Hindlimb muscle (tissue), 1 donor: ENCODE measurements around the gene PRKCSH. TPM values are rescaled to one million over a fixed set of nuclear protein-coding genes. Genes with fewer than 3 reads are reported as not detected.
"Not testable (repeated sequence)": the region's sequence is repeated elsewhere in the genome, so short reads cannot be mapped to it uniquely, and the experiment has no call there.

Experiments
- DNase-seq: peaks from one replicate; pipeline ENCODE4 v3.0.0-alpha.2; 2013
- polyA plus RNA-seq: library from polyadenylated mRNA; unstranded; fragments of 120-200 nt; gene quantifications from one replicate; pipeline ENCODE4 v1.2.1, GENCODE V29; 2013; ENCODE audit not compliant: insufficient read length

PRKCSH gene
- polyA plus RNA-seq, 1 donor = 192 TPM

- no peak for DNase-seq
These were observed 15.3 kb downstream of the PRKCSH start for GRCh38 chr19:11450570-11451326.

DNA sequence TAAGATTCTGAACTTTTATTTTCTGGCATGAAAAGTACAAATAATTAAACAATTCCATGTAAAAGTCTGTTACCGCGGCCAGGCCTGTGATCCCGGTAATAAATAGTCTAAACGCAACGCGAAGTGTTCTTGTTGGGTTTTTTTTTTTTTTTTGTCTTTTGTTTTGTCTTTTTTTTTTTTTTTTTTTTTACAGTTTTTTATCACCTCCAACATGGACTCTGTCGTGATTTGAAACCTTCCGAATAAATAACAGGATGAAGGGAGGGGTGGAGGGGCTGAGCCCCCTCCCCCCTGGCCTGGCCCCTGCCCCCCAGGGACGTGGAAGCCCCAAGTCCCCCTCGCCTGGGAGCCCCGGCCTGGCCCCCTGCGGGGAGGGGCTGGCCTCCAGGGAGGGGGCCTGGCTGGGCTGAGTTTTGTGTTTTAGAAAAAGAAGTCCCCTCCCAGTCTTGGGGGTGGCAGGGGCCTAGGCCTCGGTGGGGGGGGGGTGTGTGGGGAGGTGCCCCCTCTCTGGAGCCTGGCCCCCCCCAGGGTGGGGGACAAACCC, 16.0 kb downstream of the PRKCSH start:
- no peak for DNase-seq

- DNase-seq = no peak
These were observed 16.6 kb downstream of the PRKCSH start for GRCh38 chr19:11451871-11452619.

DNA sequence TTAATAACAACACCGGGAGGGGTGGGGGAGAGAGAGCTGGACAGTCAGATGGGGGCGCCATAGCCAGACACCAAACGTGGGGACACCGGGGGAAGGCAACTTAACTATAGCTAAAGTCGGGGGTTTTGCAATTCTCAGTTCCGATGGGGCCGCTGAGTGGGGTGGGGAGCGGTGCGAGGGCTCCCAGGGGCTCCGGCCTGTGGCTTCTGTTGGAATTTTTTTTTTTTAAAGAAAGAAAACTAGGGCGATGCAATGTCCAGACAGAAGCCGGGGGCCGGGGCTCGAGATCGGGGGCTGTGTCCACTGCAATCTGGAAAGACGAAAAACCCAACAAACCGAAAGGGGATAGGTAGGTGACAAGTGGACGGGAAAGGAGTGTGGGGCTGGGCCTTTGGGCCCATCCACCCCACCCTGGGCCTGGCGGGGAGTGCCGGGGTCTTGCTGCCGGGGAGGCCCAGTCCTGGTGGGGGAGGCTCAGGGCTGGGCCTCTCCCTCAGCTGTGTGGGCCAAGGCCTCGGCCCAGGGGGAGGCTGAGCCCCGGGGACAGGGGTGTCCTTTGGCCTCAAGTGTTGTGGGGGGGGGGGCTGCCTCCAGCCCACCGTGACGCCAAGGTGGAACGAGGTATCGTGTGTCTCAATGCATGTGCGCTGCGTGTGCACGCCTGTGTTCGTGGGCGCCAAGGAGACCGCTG, 17.3 kb downstream of the PRKCSH start:
- DNase-seq = no peak

- DNase-seq = no peak
These were observed 18.3 kb downstream of the PRKCSH start for GRCh38 chr19:11453468-11454341.

- not testable (repeated sequence) for DNase-seq
These were observed 19.8 kb downstream of the PRKCSH start for GRCh38 chr19:11455233-11455554.

DNA sequence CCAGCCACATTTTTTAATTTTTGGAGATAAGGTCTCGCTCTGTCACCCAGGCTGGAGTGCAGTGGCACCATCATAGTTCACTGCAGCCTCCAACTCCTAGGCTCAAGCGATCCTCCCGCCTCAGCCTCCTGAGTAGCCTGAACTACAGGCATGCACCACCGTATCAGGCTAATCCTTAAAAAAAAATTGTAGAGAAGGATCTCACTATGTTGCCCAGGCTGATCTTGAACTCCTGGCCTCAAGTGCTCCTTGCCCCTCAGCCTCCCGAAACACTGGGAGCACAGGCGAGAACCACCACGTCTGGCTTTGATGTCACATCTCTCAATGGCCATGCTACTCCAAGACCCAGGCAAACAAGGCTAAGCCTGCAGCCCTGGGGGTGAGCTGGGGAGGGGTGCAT, 21.2 kb downstream of the PRKCSH start:
- DNase-seq = no peak

DNA sequence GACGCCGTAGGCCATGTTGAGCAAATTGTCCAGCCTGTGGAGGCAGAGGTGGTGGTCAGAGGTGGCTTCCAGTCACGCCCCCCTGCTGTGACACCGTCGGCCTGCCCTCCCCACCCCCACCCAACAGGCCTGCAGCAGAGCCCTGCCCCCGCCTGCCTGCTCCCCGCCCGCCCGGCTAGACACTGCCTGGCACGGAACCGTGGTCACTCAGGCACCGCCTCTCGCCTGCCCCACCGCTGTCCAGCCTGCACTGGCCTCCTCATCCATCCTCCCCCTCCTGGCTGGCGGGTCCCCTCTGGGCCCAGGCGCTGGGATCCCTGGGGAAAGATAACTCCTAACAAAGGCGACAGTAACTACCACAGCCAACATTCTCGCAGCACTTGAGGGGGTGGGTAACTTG, 21.7 kb downstream of the PRKCSH start:
- DNase-seq = no peak

GRCh38 chr19:11457831-11458230, 22.4 kb downstream of the PRKCSH start:
- DNase-seq = no peak

GRCh38 chr19:11458236-11458900, 22.9 kb downstream of the PRKCSH start:
- no peak for DNase-seq

GRCh38 chr19:11458912-11459311, 23.5 kb downstream of the PRKCSH start:
- DNase-seq = not testable (repeated sequence)

DNA sequence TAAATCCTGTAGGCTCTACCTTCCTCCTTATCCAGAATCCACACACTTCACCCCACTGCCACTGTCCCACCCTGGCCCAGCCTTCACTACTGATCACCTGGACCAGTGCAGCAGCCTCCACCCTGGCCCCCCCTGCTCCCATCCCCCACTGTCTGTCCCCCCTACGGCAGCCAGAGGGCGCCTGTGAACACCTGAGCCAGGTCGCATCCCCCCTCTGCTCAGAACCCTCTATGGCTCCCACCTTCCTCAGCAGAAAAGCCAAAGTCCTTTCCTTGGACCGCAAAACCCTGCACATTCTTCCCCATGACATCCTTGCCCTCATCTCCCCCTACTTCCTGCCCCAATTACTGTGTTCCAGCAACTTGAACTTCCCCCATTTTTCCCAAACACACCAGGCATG, 24.8 kb downstream of the PRKCSH start:
- no peak for DNase-seq

DNA sequence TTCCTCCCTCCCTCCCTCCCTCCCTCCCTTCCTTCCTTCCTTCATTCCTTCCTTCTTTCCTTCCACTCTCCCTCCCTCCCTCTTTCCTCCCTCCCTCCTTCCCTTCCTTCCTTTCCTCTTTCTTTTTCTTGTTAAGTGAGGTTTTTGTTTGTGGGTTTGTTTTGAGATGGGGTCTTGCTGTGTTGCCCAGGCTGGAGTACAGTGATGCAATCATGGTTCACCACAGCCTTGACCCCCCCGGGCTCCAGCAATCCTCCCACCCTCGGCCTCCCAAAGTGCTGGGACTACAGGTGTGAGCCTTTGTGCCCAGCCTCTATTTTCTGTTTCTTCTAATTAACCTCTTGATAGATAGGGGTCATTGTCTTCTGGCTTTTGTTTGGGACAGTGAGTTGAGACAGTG, 26.0 kb downstream of the PRKCSH start:
- no peak for DNase-seq

DNA sequence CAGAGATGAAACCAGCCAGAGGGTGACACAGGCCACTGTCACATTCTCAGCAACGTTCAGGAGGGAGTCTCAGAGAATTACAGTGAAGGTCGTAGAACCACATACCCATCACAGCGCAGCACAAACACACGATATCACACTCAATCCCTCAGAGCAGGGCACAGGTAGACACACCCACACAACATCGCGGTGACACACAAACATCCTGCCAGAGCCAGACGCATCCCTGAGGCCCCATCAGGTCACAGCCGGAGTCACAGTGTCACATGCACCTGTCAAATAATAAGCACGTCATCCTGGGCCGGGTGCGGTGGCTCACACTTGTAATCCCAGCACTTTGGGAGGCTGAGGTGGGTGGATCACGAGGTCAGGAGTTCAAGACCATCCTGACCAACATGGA, 28.0 kb downstream of the PRKCSH start:
- DNase-seq = no peak

DNA sequence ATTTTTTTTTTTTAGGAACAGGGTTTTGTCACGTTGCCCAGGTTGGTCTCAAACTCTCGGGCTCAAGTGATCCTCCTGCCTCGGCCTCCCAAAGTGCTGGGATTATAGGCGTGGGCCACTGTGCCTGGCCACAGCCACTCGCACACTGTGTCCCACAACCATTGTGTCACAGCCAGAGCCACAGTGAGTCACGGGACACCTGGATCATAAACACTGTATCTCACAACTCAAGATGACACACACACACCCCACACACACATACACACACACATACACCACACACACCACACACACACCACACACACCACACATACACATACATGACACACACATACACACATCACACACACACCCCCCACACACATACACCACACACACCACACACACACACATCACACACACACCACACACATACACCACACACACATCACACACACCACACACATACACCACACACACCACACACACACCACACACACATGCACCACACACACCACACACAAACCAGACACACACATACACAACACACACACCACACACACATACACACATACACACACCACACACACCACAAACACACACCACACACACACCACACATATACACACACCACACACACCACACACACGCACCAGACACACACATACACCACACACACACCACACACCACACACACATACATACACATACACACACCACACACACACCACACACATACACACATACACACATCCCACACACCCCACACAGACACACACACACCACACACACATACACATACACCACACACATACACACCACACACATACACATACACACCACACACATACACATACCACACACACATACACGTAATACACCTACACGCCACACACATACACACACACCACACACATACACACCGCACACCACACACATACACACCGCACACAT, 29.2 kb downstream of the PRKCSH start:
- no peak for DNase-seq

DNA sequence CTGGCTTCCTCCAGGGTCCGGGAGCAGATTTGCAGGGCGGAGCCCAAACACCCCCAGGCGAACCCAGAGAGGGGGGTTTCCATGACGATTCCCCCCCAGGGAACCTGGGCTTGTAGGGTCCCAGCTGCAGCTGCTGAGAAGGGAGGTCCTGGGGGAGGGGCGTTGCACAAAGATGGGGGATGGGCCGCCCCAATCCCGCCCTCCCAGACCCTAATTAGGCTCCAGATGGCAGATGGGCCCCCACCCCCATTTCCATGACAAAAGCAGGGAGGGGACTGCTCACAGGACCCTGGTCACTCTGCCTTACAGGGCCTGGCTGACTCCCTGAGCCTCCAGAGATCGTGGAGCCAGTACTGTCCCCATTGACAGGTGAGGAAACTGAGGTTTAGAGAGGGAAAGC, 30.2 kb downstream of the PRKCSH start:
- DNase-seq = no peak

- DNase-seq = not testable (repeated sequence)
These were observed 32.9 kb downstream of the PRKCSH start for GRCh38 chr19:11468266-11468845.

- DNase-seq = no peak
These were observed 38.3 kb downstream of the PRKCSH start for GRCh38 chr19:11473725-11474124.

GRCh38 chr19:11475343-11475742, 39.9 kb downstream of the PRKCSH start:
- DNase-seq = not testable (repeated sequence)

DNA sequence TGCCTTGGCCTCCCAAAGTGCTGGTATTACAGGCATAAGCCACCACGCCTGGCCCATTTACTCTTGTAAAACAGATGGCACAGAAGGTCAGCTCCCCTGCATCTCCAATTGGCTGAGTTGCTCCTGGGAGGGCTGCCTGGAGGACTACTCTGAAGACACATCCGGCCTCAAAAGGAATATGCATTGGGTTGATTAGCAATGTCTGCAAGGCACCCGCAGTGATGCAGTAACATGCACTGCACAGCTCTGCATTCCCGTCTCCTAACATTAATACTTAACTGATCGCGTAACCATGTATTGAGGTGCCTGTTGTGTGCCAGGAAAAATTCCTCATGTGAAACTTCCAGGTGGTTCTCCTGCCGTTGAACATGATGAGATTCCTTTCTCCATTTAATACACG, 40.4 kb downstream of the PRKCSH start:
- DNase-seq = no peak
